Stimulated activated CD8-positive, alpha-beta memory T cell treated with anti-CD3 and anti-CD28 coated beads, Interleukin-7, amount 100 ng/mL, for 4 hours (primary cell): ENCODE results near the gene FREM1.

ENCODE experiments used
- DNase-seq, 2 donors: peaks; one replicate each; pipeline ENCODE4 v3.0.0-alpha.2; 2020; ENCODE audit warnings: low read depth in 2 of 2

The FREM1 gene

DNA sequence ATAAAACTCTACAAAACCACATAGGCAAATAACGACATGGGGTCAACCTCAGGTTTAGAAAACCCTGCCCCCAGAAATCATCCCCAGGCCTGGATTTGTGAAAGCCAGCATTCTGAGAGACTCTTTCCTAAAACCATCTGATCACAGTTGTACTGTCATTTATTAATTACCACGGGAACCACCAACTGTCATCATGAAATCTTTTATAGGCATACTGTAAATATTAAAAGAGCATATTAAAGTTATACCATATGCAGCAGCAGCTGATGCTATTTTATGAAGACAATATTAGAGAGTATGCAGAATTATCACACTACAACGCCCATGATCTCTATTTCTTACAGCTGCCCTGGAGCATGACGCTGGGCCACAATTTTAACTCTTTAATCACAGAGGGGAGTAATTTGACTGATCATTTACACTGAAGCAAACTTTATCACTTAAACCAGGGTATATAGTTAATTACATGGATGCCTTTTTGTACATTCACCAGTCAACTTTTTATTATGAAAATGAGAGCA lies 208.0 kb downstream of the FREM1 start:
- no peak for DNase-seq

DNA sequence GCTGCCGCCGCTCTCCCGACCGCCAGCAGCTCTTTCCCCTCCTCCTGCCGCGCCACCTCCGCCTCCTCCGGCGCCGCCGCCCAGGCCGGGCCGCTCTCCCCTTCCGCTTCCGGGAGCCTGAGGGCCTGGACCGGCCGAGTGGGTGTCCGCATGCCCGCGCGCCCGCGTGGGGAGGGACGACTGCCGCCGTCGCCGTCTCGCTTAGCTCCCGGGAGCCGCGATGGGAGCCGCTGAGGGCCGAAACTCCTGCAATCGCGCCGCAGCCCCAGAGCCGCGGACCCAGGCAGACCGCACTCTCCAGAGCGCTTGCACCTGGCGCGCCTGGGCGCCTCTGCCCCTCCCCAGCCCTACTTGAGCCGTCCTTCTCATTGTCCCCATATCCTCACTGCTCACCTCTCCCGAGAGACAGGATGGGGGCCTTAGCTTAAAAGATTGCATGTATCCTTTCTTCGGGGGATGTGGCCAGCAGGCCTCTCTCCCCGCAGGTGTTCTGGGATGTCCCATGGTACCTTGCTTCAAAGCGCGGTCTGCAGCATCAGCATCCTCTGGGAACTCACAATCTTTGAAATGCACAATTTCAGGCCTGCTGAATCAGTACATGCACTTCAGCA lies 216.9 kb downstream of the FREM1 start, which contains the start of gene ZDHHC21:
Gene ZDHHC21 (minus strand): TSS at position 182 of the 611 bp plus-strand sequence. CDS start 19,092 bp downstream, outside the sequence.
- peak; percentile 14 to 61 for DNase-seq

DNA sequence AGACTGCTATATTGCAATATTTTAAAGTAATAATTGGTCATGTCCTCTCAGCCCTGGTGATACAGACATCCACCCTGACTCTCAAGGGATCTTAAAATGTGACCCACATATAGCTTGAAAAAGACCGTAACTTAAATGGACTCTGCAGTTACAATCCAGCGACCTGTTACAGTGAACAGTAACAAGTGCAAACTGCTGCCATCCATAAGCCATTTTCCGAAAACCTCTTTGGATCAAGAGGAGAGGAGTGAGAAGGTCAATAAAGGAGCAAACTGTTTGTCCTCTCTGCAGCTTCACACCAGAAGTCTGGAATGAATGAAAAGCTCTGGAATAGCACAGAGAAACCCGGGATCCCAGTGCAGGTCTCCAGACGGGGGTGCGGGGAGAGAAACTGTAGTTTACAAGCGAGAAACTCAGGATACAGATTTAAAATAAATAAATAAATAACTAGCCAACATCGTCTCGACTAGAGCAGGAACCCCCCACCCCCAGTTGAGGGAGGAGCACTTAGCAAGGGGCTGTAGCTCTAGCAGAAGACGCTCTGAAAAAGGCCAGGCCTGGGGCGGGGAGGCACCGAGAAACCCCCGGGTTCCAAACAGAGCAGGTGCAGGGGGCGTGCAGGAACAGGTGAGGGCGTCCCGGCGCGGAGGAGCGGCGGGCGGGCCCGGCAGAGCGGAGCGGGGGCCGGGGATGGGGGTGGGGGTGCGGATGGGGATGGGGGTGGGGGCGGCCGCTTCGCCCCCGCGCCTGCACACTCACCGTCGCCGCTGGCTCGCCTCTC lies 217.6 kb downstream of the FREM1 start:
- DNase-seq, result peak in 1 of 2 donors; percentile 15

DNA sequence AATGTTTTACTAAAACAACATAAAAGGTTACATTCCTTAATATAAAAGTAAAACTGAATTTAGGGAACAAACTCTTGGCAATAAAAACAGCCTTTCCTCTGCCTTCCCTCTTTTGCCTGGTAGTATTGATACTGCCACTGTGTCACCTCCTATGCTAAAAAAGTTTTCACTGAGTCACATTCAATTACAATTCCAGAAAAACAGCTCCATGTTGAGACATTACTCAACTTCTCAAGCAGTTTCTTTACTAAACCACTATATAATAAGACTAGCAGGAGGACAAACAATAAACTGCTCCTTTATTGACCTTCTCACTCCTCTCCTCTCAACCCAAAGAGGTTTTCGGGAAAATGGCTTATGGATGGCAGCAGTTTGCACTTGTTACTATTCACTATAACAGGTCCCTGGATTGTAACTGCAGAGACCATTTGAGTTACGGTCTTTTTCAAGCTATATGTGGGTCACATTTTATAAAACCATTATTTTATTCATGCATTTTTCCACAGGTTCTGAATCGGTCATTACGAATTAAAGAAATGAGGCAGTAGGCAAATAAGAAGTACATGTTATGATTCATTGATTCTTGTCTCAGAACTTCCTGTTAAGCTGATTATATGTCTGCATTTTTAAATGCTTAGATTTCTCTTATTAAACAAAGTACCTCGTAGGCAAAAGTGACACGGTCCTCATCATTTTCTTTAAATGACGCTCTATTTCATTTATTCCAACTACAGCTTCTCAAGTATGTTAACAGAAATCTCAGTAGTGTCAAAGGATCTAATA lies 219.1 kb downstream of the FREM1 start:
- DNase-seq, result no peak

DNA sequence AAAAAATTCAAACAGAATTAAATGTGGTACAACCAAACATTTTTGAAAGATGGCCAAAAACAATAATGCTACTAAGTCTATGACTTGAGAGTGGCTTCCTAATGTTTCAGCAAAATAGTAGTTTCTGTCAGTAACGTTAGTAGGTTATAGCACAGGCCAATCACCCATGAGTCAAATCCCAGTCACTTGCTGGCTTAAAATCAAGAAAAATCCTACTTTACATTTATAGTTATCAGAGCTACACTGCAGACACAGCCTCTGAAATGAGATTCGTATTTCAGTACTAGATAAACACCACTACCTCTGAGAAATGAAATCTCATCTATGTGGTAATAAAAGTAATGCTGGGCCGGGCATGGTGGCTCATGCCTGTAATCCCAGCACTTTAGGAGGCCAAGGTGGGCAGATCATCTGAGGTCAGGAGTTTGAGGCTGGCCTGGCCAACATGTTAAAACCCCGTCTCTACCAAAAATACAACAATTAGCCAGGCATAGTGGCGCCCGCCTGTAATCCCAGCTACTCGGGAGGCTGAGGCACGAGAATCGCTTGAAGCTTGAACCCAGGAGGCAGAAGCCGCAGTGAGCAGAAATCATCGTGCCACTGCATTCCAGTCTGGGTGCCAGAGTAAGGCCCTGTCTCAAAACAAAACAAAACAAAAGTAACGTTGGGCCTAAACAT lies 223.0 kb downstream of the FREM1 start:
- no peak for DNase-seq

DNA sequence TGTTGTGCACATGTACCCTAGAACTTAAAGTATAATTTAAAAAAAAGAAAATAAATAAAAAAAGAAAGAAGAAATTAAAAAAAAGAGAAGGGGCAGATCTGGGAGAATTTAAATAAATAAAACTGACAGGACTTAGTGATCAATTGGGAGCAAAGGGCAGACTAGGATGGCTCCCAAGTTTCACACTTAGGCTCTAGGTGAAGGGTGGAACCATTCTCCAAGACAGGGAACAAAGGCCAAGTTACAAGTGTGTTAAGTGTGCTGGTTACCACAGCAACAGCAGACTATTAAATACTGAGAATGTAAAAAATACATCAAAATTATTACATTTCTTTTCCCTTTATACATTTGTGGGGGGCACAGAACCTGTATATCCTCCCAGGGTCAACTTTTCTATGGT lies 224.1 kb downstream of the FREM1 start:
- DNase-seq, result no peak
